IPS-18a (cell line): ENCODE results near the gene LARGE1.

ENCODE experiments used
- H3K27ac ChIP-seq: one replicate; pipeline ENCODE4 v1.5.1; 2013; ENCODE audit warnings: low read length
- H3K27me3 ChIP-seq: one replicate; pipeline ENCODE4 v1.6.1; 2013; ENCODE audit warnings: mild to moderate bottlenecking, low read length; ENCODE audit not compliant: control insufficient read depth, insufficient read depth
- H3K36me3 ChIP-seq: one replicate; pipeline ENCODE4 v1.6.1; 2013; ENCODE audit warnings: low read depth, low read length; ENCODE audit not compliant: control insufficient read depth
- H3K4me1 ChIP-seq: one replicate; pipeline ENCODE4 v1.6.1; 2013; ENCODE audit warnings: low read depth, low read length; ENCODE audit not compliant: control insufficient read depth
- H3K4me3 ChIP-seq: one replicate; pipeline ENCODE4 v1.5.1; 2013; ENCODE audit warnings: low read length
- H3K9ac ChIP-seq: one replicate; pipeline ENCODE4 v1.6.1; 2013; ENCODE audit warnings: mild to moderate bottlenecking, low read length, moderate library complexity
- H3K9me3 ChIP-seq: one replicate; pipeline ENCODE4 v1.6.1; 2013; ENCODE audit warnings: low read depth, low read length; ENCODE audit not compliant: control insufficient read depth

Gene LARGE1

DNA sequence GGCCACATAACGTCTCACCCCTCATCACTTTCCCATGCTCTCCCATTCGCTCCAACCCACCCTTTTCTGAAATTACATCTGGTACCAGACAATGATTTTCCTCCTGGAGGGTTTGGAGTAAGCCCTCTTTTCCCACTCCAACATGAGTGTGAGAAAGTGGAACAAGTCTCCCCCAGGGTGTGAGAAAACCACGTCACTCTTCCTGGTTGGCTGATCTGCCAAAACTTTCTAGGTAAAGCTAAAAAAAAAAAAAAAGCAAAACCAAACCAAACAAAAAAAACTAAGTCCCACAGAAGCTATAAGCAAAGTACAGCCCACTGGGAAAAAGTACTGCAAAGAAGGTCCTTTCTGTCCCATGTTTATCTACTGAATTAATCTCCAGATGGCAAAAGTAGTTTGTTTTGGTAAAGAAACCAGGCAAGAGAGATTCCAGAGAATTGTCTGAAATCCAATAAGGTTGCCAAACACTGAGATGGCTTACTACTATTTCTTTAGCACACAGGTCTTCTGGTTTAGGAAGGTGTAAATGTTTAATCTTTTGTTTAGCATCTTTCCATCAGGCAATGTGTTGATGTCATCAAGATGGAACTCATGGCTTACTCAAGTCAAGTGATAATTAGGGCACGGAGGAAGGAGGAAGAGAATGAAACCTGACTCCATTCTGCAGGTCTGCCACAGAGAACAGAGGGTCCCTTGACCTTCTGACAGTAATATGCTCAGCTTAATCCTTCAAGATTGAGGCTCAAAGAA, 395.6 kb downstream of the LARGE1 start:
- no peak overlapping the region for H3K4me3 ChIP-seq
- no peaks in the 10 kb centered on the region for H3K36me3 ChIP-seq
- no peak overlapping the region for H3K27ac ChIP-seq

DNA sequence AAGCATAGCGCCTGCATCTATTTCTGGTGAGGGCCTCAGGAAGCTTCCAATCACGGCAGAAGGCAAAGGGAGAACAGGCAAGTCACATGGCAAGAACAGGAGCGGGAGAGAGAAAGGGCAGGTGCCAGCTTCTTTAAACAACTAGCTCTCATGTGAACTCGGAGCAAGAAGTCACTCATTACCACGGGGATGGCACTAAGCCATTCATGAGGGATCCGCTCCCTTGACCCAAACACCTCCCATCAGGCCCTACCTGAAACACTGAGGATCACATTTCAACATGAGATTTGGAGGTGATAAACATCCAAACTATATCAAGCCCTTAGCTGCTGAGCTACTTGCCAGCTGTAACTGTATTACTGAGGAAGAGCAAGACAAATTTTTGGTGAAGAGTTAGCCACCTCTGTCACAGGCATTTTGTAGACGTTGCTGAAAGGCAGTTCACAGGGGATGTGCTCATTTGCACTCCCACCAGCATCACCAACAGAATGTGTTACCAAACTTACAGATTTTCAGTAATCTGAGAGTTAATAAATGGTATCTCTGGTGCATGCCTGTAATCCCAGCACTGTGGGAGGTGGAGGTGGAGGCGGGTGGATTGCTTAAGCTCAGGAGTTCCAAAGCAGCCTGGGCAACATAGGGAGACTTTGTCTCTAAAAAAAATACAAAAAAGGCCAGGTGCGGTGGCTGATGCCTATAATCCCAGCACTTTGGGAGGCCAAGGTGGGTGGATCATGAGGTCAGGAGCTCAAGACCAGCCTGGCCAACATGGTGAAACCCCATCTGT, 398.2 kb downstream of the LARGE1 start:
- H3K27me3 ChIP-seq = no peaks in the 10 kb centered on the region
- no peak overlapping the region for H3K27ac ChIP-seq
- no peaks in the 10 kb centered on the region for H3K36me3 ChIP-seq
- H3K9me3 ChIP-seq = no peaks in the 10 kb centered on the region
- no peak overlapping the region for H3K9ac ChIP-seq
- H3K4me1 ChIP-seq = peaks cover 3% of the 10 kb centered on the region
- H3K4me3 ChIP-seq = no peak overlapping the region

More for the DNA sequence above, 395.6 kb downstream of the LARGE1 start:
- no peaks in the 10 kb centered on the region for H3K9me3 ChIP-seq
- no peaks in the 10 kb centered on the region for H3K27me3 ChIP-seq
- H3K9ac ChIP-seq = no peak overlapping the region
- peaks cover under 1% of the 10 kb centered on the region for H3K4me1 ChIP-seq

DNA sequence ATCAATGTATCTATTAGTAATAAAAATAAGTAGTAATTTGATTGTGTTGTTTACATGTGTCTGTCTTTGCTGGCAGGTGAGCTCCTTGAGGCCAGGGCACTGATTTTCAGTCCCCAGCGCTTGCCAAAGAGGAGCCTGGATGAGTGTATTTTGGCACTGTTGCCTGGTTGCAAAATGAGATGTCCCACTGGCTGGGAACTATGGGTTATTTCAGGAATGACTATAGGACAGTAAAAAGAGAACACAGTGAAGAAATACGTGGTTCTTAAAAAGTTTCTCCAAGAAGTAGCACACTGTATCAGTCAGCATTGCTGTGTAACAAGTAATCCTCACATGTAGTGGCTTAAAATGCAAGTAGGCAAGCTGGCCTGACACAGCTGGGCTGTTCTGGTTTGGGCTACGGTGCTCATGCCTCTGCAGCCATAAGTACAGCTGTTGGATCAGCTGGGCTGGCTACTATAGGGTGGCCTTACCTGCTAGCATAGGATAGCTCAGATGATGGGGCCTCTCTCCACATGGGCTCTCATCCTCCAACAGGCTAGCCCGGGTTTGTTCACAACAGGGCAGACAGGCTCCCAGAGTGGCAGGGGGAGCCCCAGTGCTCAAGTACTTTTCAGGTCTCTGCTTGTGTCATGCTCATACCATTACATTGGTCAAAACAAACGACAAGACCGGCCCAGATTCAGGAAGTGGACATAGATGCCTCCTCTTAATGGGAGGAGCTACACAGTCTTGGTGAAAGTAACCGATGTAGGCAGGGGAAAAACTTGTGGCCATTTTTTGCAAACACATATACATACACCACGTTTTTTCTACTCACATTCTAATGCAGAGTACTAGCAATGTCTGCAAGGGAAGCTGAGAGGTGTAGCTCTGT, 399.1 kb downstream of the LARGE1 start:
- Histone ChIP-seq H3K9ac (no peak overlapping the region), H3K4me3 (no peak overlapping the region), H3K36me3 (no peaks in the 10 kb centered on the region), H3K27ac (no peak overlapping the region), H3K4me1 (peaks cover 3% of the 10 kb centered on the region), H3K27me3 (no peaks in the 10 kb centered on the region), H3K9me3 (no peaks in the 10 kb centered on the region)

- H3K4me3 ChIP-seq = no peak overlapping the region
- no peak overlapping the region for H3K27ac ChIP-seq
- H3K36me3 ChIP-seq = no peaks in the 10 kb centered on the region
- H3K9ac ChIP-seq = no peak overlapping the region
- no peaks in the 10 kb centered on the region for H3K27me3 ChIP-seq
- peaks cover 3% of the 10 kb centered on the region for H3K4me1 ChIP-seq
- no peaks in the 10 kb centered on the region for H3K9me3 ChIP-seq
These were observed 400.0 kb downstream of the LARGE1 start for GRCh38 chr22:33519974-33520903.

DNA sequence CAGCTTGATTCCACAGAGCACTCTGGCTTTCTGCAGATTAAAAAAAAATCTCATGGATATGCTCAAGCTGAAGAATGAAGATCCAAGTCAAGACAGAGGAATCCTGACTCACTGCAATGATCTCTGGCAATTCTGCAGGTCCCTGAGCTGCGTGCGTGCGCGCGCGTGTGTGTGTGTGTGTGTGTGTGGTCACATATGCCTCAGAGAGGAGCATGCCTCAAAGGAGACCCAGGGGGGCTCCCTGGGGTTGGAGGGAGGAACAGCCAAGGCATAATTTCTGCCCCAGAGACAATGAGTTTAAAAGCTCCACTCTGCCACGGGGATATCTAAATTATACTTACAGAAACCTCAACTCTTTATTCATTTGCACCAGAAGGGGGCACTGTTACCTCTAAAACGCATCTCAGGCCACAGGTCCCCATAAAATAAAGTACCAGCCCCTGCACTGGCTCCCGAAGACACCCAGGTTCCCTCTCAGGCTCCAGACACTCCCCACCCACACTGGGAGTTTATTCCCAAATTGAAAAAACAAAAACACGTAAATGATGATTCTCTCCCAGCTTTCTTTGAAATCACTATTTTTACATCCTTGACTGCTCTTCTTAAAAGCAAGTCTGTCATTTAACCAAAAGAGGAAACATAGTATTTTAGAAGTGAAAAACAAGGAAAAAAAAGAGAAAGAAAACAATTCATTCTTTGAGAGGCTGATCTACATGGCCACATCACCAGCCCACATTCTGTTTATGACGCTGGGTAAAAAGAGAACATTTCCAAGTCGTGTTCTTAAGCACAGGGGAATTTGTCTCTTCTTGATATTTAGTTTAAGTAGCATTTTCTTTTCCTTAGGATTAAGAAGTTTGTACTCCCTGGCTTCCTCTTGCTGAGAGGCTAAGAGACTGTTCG, 401.0 kb downstream of the LARGE1 start:
- Histone ChIP-seq H3K9me3 (no peaks in the 10 kb centered on the region), H3K27ac (no peak overlapping the region), H3K36me3 (no peaks in the 10 kb centered on the region), H3K4me1 (peaks cover 3% of the 10 kb centered on the region), H3K27me3 (no peaks in the 10 kb centered on the region), H3K9ac (no peak overlapping the region), H3K4me3 (no peak overlapping the region)

DNA sequence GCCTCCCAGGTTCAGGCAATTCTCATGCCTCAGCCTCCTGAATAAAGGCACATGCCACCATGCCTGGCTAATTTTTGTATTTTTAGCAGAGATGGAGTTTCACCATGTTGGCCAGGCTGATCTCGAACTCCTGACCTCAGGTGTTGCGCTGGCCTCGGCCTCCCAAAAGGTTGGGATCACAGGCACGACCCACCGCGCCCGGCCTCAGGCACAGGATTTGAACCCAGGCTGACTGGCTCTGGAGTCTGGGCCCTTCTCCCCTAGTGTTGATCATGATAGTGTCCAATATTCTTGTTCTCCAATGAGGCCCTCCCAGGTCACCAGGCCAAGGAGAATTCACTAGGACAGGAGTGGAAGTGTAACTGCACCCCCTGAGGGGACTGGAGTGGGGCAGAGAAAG, 401.9 kb downstream of the LARGE1 start:
- Histone ChIP-seq H3K9me3 (no peaks in the 10 kb centered on the region), H3K4me1 (peaks cover 3% of the 10 kb centered on the region), H3K36me3 (no peaks in the 10 kb centered on the region), H3K4me3 (no peak overlapping the region), H3K9ac (no peak overlapping the region), H3K27ac (no peak overlapping the region), H3K27me3 (no peaks in the 10 kb centered on the region)

DNA sequence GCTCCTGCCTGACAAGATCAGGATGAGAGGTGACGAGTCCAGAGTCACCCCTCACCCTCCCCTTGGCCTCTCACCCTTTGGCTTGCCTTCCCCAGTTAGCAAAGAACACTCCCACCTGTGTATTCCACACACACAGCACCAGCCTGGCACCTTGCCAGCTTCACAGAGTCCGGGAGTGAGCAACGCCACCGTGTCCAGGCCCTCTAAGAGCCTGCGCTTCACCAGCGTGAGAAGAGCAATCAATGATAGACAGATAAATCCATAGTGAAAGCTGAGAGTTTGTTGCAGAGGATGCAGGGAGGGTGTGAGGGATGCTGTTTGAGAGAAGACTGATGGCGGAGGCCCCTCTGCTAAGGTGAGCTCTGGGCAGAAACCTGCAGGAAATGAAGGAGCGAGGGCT, 404.5 kb downstream of the LARGE1 start:
- Histone ChIP-seq H3K4me1 (peaks cover 3% of the 10 kb centered on the region), H3K9me3 (no peaks in the 10 kb centered on the region), H3K27ac (no peak overlapping the region), H3K27me3 (no peaks in the 10 kb centered on the region), H3K9ac (no peak overlapping the region), H3K4me3 (no peak overlapping the region), H3K36me3 (no peaks in the 10 kb centered on the region)

- H3K9me3 ChIP-seq = no peaks in the 10 kb centered on the region
- no peaks in the 10 kb centered on the region for H3K27me3 ChIP-seq
These were observed 406.6 kb downstream of the LARGE1 start for GRCh38 chr22:33513388-33514338.

GRCh38 chr22:33512908-33513307, 407.4 kb downstream of the LARGE1 start:
- H3K9me3 ChIP-seq = no peaks in the 10 kb centered on the region
- H3K4me1 ChIP-seq = peaks cover 2% of the 10 kb centered on the region
- H3K4me3 ChIP-seq = no peak overlapping the region
- no peak overlapping the region for H3K9ac ChIP-seq
- no peaks in the 10 kb centered on the region for H3K36me3 ChIP-seq
- no peaks in the 10 kb centered on the region for H3K27me3 ChIP-seq
- no peak overlapping the region for H3K27ac ChIP-seq

More at GRCh38 chr22:33513388-33514338, 406.6 kb downstream of the LARGE1 start:
- H3K36me3 ChIP-seq = no peaks in the 10 kb centered on the region
- H3K27ac ChIP-seq = no peak overlapping the region
- no peak overlapping the region for H3K9ac ChIP-seq
- H3K4me1 ChIP-seq = peaks cover 2% of the 10 kb centered on the region
- H3K4me3 ChIP-seq = no peak overlapping the region
